Thoracic aorta (tissue), 2 donors: ENCODE measurements around the gene PPP1R12C. TPM values are rescaled to one million over a fixed set of nuclear protein-coding genes. Genes with fewer than 3 reads are reported as not detected.

Experiments
- ATAC-seq: fragments of 150-250 bp; one replicate; pipeline ENCODE4 v1.8.0; 2017; ENCODE audit warnings: low read depth; ENCODE audit not compliant: insufficient number of reproducible peaks, low FRiP score
- DNase-seq: peaks from one replicate; pipeline ENCODE4 v3.0.0-alpha.2; 2020; ENCODE audit warnings: low spot score
- H3K27ac ChIP-seq, 2 donors: fragments of 200-600 bp; sonication (generic); 1 replicate in 1 of 2; 2 replicates in 1 of 2; pipeline ENCODE4 v1.5.1; 2016; ENCODE audit warnings: mild to moderate bottlenecking in 2 of 2, moderate library complexity in 2 of 2
- H3K27me3 ChIP-seq: fragments of 200-600 bp; sonication (generic); replicated peaks from 2 replicates; pipeline ENCODE4 v1.6.0; 2016; ENCODE audit warnings: mild to moderate bottlenecking; ENCODE audit not compliant: insufficient read depth
- H3K36me3 ChIP-seq: fragments of 200-600 bp; sonication (generic); one replicate; pipeline ENCODE4 v1.5.1; 2016
- H3K4me1 ChIP-seq, 2 donors: fragments of 200-600 bp; sonication (generic); 1 replicate in 1 of 2; 2 replicates in 1 of 2; pipeline versions ENCODE4 v1.5.1 to v1.6.0; 2016; ENCODE audit warnings: low read depth in 2 of 2, mild to moderate bottlenecking in 1 of 2; ENCODE audit not compliant: control insufficient read depth in 1 of 2
- H3K4me3 ChIP-seq: fragments of 200-600 bp; sonication (generic); 2 replicates; pipeline ENCODE4 v1.5.1; 2016; ENCODE audit warnings: mild to moderate bottlenecking
- H3K9me3 ChIP-seq: fragments of 200-600 bp; sonication (generic); 2 replicates; pipeline ENCODE4 v1.5.1; 2016
- total RNA-seq, 2 donors: library from RNA; depleted of rRNA; stranded (reverse); fragments of >200 nt; gene quantifications; one replicate each; pipeline versions ENCODE4 v1.1.0 to v1.2.3, GENCODE V29; 2016
- TF ChIP-seq, protein P1 (sequence below): fragments of 200-600 bp; sonication (generic); IDR thresholded peaks from one replicate; pipeline ENCODE4 v1.5.1; 2019; ENCODE audit warnings: antibody characterized with exemption

PPP1R12C gene
- total RNA-seq, 2 donors from 2014 or later = 194 to 250 TPM

DNA sequence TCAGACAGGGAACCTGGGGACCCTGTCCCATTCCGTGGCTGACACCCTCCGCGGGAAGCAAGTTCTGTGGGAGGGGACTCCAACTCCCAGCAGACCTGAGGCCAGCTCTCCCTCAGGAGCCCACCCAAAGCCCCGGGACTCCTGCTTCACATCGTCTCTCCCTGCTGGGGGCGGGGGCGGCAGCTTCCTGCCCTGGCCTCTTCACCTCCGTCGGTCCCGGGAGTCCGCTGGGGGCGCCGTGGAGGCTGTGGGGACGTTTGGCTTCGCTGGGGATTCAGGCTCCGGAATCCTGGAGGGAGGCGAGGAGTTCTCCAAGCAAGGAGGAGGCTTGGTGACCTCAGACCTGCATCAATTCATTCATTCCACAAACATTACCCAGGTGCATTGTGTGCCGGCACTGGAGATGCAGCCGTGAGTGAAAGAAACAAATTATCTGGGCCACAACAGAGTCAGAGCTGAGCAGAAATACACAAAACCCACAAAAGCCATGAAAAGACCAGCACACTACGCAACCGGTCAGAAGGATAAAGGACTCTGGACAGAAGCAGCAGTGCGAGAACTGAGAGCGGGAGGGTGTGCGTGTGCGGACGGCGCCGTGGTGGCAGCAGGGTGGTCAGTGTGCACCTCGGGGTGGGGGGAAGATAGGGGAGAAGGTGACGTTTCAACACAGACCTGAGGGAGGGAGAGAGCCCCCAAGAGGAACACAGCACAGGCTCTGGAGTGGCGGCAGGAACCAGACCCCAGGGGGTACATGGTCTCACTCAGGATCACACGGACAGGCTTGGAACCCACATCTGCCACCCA, 22.8 kb downstream of the PPP1R12C start:
- ATAC-seq (no peak), DNase-seq (no peak)
- H3K36me3 ChIP-seq = peaks cover 59% of the 10 kb centered on the region
- H3K27ac ChIP-seq = no peak overlapping the region
- H3K4me1 ChIP-seq = no peaks in the 10 kb centered on the region
- TF ChIP-seq, protein P1, sequence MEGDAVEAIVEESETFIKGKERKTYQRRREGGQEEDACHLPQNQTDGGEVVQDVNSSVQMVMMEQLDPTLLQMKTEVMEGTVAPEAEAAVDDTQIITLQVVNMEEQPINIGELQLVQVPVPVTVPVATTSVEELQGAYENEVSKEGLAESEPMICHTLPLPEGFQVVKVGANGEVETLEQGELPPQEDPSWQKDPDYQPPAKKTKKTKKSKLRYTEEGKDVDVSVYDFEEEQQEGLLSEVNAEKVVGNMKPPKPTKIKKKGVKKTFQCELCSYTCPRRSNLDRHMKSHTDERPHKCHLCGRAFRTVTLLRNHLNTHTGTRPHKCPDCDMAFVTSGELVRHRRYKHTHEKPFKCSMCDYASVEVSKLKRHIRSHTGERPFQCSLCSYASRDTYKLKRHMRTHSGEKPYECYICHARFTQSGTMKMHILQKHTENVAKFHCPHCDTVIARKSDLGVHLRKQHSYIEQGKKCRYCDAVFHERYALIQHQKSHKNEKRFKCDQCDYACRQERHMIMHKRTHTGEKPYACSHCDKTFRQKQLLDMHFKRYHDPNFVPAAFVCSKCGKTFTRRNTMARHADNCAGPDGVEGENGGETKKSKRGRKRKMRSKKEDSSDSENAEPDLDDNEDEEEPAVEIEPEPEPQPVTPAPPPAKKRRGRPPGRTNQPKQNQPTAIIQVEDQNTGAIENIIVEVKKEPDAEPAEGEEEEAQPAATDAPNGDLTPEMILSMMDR = no peak
- no peak overlapping the region for H3K4me3 ChIP-seq
- no peaks in the 10 kb centered on the region for H3K9me3 ChIP-seq
- H3K27me3 ChIP-seq = no peaks in the 10 kb centered on the region

DNA sequence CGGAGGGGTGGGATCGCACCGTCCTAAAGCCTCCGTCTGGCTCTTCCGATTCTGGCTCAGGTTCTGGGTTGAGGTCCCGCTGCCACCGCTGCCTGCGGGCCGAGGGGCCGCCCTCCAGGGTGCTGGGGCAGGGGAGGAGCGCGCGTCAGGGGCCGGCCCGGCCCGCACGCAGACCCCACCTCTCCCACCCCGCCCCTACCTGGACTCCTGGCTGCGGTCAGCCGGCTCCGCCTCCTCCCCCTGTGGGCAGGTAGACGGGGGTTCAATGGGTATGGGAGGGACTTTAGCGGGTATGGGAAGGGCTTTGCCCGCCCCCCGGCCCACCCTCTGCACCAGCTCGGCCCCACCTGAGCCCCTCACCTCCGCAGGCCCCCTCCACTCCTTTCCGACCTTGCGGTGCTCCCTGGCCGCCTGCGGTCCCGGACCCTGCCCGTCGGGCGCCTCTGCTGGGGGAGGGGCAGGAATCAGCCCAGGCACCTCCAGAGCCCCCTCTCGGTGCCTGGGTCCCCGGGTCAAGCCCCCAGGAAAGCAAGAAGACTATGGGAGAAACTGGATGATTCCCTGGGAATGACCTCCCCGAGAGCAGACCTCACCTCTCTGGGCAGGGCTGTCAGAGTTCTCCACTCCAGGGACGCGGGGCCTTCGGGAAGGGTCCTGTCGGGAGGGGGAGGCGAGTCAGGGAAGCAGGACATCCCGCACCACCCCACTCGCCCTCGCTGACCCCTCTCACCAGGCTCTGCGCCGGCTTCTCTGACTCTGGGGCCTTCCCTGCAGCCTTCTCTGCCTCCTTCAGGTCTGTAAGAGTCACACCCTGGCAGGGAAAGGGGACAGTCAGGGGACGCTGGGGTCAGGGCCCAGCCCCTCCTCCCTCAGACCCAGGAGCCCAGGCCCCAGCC, 24.8 kb downstream of the PPP1R12C start:
- Histone ChIP-seq H3K4me1 (peaks cover 8% of the 10 kb centered on the region in 2 donors), H3K27me3 (no peaks in the 10 kb centered on the region), H3K9me3 (no peaks in the 10 kb centered on the region), H3K4me3 (no peak overlapping the region), H3K27ac (no peak overlapping the region), H3K36me3 (peaks cover 42% of the 10 kb centered on the region)
- ATAC-seq (no peak), DNase-seq (no peak)
- TF ChIP-seq, protein P1 = no peak

DNA sequence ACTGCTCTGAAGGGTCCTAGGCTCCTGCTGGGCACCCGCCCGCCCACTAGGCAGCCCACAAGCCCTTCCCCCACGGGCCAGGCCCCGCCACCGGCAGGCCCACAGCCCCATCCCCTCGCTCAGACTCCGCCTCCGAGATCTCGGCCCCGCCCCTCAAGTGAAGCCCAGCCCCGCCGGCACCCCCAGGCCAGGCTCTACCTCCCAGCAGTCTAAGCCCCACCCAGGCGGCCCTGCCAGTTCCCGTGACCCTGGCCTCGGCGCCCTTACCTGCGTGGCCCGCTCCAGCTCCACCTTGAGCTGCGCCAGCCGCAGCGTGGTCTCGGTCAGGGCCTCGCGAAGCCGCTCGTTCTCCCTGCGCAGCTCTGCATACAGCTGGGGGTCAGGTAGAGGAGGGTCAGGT, 25.5 kb downstream of the PPP1R12C start:
- Histone ChIP-seq H3K9me3 (no peaks in the 10 kb centered on the region), H3K4me3 (no peak overlapping the region), H3K27me3 (no peaks in the 10 kb centered on the region), H3K4me1 (peaks cover 14 to 15% of the 10 kb centered on the region in 2 donors), H3K36me3 (peaks cover 42% of the 10 kb centered on the region), H3K27ac (no peak overlapping the region)
- DNase-seq = no peak
- no peak for ATAC-seq
- TF ChIP-seq, protein P1 = no peak

DNA sequence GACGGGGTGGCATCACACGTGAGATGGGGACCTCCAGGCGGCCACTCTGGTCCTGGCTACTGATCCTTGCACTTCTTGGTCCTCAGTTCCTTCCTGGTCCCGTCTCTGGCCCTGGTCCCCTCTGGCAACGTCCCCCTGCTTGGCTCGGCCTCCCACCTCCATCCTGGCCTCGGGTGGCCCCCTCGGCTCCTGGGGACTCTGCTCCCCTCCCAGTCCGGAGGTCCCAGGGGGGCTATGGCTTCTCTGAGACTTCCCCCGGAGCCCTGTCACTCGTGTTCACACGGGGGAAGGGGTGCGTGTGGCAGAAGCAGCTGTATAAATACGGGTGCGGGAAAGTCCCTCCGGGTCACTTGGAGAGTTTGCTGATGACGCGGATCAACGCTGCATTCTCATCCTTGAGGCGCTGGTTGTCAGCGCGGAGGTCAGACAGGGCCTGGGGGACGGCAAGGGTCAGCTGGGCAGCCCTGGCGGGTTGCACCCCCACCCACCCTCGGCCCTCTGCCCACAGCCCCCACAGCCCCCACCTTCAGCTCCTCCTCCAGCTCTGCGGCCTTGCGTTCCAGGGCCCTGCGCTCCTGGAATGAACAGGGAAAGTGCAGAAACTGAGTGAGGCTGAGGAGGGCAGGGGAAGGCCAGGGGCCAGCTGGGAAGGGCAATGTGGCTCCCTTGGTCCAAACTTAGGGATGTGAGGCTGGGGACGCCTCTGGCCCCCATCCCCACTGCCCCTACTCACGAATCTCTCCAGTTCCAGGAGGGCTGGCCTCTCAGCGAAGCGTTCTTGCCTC, 26.1 kb downstream of the PPP1R12C start:
- H3K27ac ChIP-seq = no peak overlapping the region

More for the DNA sequence above, 26.1 kb downstream of the PPP1R12C start:
- ATAC-seq (no peak), DNase-seq (no peak)
- TF ChIP-seq, protein P1 = no peak
- Histone ChIP-seq H3K36me3 (peaks cover 42% of the 10 kb centered on the region), H3K4me3 (no peak overlapping the region), H3K27me3 (no peaks in the 10 kb centered on the region), H3K4me1 (peaks cover 20 to 21% of the 10 kb centered on the region in 2 donors), H3K9me3 (no peaks in the 10 kb centered on the region)
